BLaER1 (cell line): ENCODE measurements around the gene CHAT.

ENCODE experiments used
- H3K27ac ChIP-seq: shearing (Covaris generic); formaldehyde crosslinking; 2 replicates; pipeline ENCODE4 v1.8.1; 2022
- H3K27me3 ChIP-seq: shearing (Covaris generic); formaldehyde crosslinking; 2 replicates; pipeline ENCODE4 v1.8.1; 2022
- H3K36me3 ChIP-seq: shearing (Covaris generic); formaldehyde crosslinking; 2 replicates; pipeline ENCODE4 v1.8.1; 2022
- H3K4me1 ChIP-seq: shearing (Covaris generic); formaldehyde crosslinking; 2 replicates; pipeline ENCODE4 v1.8.1; 2022
- H3K4me2 ChIP-seq: shearing (Covaris generic); formaldehyde crosslinking; 2 replicates; pipeline ENCODE4 v1.8.1; 2022
- H3K4me3 ChIP-seq: shearing (Covaris generic); formaldehyde crosslinking; 2 replicates; pipeline ENCODE4 v1.8.1; 2022
- H3K9ac ChIP-seq: shearing (Covaris generic); formaldehyde crosslinking; 2 replicates; pipeline ENCODE4 v1.8.1; 2022
- H3K9me3 ChIP-seq: shearing (Covaris generic); formaldehyde crosslinking; 2 replicates; pipeline ENCODE4 v1.8.1; 2022
- H4K20me1 ChIP-seq: shearing (Covaris generic); formaldehyde crosslinking; 2 replicates; pipeline ENCODE4 v1.8.1; 2022
- Cebpa-rat ChIP-seq: shearing (Covaris generic); IDR thresholded peaks from 2 replicates; pipeline ENCODE4 v1.8.1; 2022

The CHAT gene

GRCh38 chr10:49596836-49597235 is 17.0 kb upstream of the CHAT start:
- Histone ChIP-seq H3K4me2 (peak overlapping the region; percentile 64), H3K9ac (no peak overlapping the region), H4K20me1 (no peaks in the 10 kb centered on the region), H3K4me3 (no peak overlapping the region), H3K27me3 (no peaks in the 10 kb centered on the region), H3K4me1 (peaks cover 25% of the 10 kb centered on the region), H3K9me3 (no peaks in the 10 kb centered on the region), H3K27ac (no peak overlapping the region), H3K36me3 (no peaks in the 10 kb centered on the region)
- TF ChIP-seq Cebpa-rat = no peak

GRCh38 chr10:49597426-49598163 is 16.2 kb upstream of the CHAT start:
- H3K4me2 ChIP-seq = no peak overlapping the region
- no peaks in the 10 kb centered on the region for H3K36me3 ChIP-seq
- H3K9ac ChIP-seq = no peak overlapping the region
- no peak overlapping the region for H3K4me3 ChIP-seq
- no peaks in the 10 kb centered on the region for H3K27me3 ChIP-seq
- H3K9me3 ChIP-seq = no peaks in the 10 kb centered on the region
- no peak overlapping the region for H3K27ac ChIP-seq
- H4K20me1 ChIP-seq = no peaks in the 10 kb centered on the region
- H3K4me1 ChIP-seq = peaks cover 25% of the 10 kb centered on the region
- TF ChIP-seq Cebpa-rat = no peak

DNA sequence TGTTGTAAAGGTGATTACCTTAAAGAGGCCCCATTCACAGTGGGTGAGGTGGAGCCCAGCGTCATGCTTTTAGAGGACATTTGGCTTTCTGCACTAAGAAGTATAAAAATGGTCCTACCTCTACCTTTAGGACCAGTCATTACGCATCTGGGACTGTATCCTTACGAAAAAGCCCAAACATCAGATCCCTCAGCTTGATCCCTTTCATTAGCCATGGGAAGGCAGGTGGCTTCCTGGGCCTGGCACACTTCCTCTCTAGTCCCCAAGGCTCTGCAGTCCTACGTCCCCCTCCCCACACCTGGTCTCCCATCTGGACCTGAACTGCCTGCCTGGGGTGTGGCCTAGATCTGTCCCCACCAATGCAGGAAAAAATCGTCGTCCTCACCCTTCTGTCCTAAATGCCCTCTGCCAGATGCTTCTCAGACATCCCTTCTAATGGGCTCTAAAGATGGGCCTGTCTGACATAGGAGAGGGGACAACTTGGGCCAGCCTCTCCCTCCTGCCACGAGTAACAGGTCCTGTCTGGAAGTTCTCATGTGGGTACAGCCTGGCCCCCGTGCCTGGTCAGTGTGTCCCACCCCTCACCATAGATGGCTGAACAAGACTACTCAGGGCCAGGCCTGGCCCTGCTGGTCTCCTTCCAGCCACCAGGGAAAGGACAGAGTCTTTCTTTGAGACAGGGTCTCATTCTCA is 15.5 kb upstream of the CHAT start:
- H3K9ac ChIP-seq = no peak overlapping the region
- H3K9me3 ChIP-seq = no peaks in the 10 kb centered on the region
- H3K27ac ChIP-seq = no peak overlapping the region
- H3K4me1 ChIP-seq = peaks cover 25% of the 10 kb centered on the region
- TF ChIP-seq Cebpa-rat = no peak
- H3K4me2 ChIP-seq = no peak overlapping the region
- H4K20me1 ChIP-seq = no peaks in the 10 kb centered on the region
- H3K36me3 ChIP-seq = no peaks in the 10 kb centered on the region
- H3K4me3 ChIP-seq = no peak overlapping the region
- H3K27me3 ChIP-seq = no peaks in the 10 kb centered on the region

GRCh38 chr10:49598986-49599385 is 14.9 kb upstream of the CHAT start:
- H3K4me2 ChIP-seq = no peak overlapping the region
- H3K4me3 ChIP-seq = no peak overlapping the region
- no peak for TF ChIP-seq Cebpa-rat
- H4K20me1 ChIP-seq = no peaks in the 10 kb centered on the region
- no peaks in the 10 kb centered on the region for H3K9me3 ChIP-seq
- H3K9ac ChIP-seq = no peak overlapping the region
- no peaks in the 10 kb centered on the region for H3K27me3 ChIP-seq
- no peaks in the 10 kb centered on the region for H3K36me3 ChIP-seq
- H3K4me1 ChIP-seq = peaks cover 25% of the 10 kb centered on the region
- no peak overlapping the region for H3K27ac ChIP-seq

DNA sequence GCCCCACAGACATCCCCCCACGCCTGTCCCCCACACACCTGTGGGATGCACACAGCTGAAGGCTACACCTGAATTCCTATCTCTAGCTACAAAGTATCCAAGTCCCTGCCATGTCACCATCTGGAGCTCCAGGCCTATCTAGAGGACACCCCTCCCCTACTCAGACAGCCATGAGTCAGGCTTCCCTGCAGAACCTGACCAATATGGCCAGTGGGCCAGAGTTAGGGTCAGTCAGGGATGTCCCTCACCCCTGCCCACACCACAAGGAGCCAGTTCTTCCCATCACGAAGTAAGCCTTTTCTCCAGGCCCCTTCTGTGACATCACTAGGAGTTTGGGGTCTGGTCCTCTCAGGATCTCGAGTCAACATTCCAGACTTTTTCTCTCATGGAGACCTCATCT is 14.3 kb upstream of the CHAT start:
- no peak for TF ChIP-seq Cebpa-rat
- H3K36me3 ChIP-seq = no peaks in the 10 kb centered on the region
- H3K4me2 ChIP-seq = no peak overlapping the region
- no peak overlapping the region for H3K9ac ChIP-seq
- H3K4me3 ChIP-seq = no peak overlapping the region
- H3K27ac ChIP-seq = no peak overlapping the region
- no peaks in the 10 kb centered on the region for H4K20me1 ChIP-seq
- H3K9me3 ChIP-seq = no peaks in the 10 kb centered on the region
- H3K4me1 ChIP-seq = peaks cover 25% of the 10 kb centered on the region
- no peaks in the 10 kb centered on the region for H3K27me3 ChIP-seq

DNA sequence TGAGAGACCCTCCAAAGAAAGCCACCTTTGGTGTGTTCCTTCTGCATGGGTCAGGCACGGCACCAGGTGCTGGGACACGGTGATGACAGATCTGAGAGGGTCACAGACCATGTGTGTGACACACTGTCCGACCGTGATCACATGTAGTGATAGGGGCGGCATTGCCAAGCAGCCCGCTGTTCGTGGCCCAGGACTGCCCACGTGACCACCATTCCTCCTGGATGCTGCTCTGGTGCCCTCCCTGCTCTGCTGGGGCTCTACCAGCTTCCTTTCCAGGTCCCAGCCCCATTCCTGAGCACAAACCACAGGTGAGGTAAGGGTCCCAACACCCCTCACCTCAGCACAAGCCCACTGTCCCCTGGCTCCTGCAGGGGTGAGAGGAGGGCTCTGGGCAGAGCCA is 13.8 kb upstream of the CHAT start:
- no peaks in the 10 kb centered on the region for H3K9me3 ChIP-seq
- H3K4me1 ChIP-seq = peaks cover 20% of the 10 kb centered on the region
- no peak overlapping the region for H3K4me2 ChIP-seq
- no peak overlapping the region for H3K27ac ChIP-seq
- H3K9ac ChIP-seq = no peak overlapping the region
- no peak overlapping the region for H3K4me3 ChIP-seq
- no peaks in the 10 kb centered on the region for H3K27me3 ChIP-seq
- no peaks in the 10 kb centered on the region for H4K20me1 ChIP-seq
- no peak for TF ChIP-seq Cebpa-rat
- no peaks in the 10 kb centered on the region for H3K36me3 ChIP-seq

- no peaks in the 10 kb centered on the region for H3K27me3 ChIP-seq
- TF ChIP-seq Cebpa-rat = no peak
- H3K4me3 ChIP-seq = no peak overlapping the region
- H3K36me3 ChIP-seq = no peaks in the 10 kb centered on the region
- H3K27ac ChIP-seq = no peak overlapping the region
- H3K4me1 ChIP-seq = peaks cover 17% of the 10 kb centered on the region
- H3K9ac ChIP-seq = no peak overlapping the region
- H3K4me2 ChIP-seq = no peak overlapping the region
- no peaks in the 10 kb centered on the region for H4K20me1 ChIP-seq
- H3K9me3 ChIP-seq = no peaks in the 10 kb centered on the region
Observed at GRCh38 chr10:49600781-49601400, 12.9 kb upstream of the CHAT start.

DNA sequence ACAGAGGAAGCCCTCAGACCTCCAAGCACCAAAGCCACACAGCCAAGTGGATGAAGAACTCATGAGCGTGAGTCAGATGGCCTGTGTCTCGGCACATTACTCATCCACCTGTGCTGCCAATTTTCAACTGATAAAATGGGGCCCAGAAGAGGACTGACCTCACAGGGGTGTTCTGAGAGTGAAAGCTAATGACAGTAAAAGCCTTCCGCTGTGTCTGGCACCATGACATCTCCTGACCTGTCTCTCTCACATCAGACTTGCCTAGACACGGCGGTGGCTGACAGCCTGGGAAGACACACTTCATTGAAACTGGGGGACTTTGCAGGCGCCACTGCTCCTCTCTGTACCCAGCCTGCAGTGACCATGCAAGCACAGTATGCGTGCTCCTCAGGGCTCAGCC is 12.0 kb upstream of the CHAT start:
- Histone ChIP-seq H3K4me1 (peaks cover 17% of the 10 kb centered on the region), H3K27ac (no peak overlapping the region), H4K20me1 (no peaks in the 10 kb centered on the region), H3K36me3 (no peaks in the 10 kb centered on the region), H3K4me3 (no peak overlapping the region), H3K9ac (no peak overlapping the region), H3K27me3 (no peaks in the 10 kb centered on the region), H3K4me2 (no peak overlapping the region), H3K9me3 (no peaks in the 10 kb centered on the region)
- TF ChIP-seq Cebpa-rat = no peak

GRCh38 chr10:49602380-49603023 is 11.3 kb upstream of the CHAT start:
- H3K27ac ChIP-seq = no peak overlapping the region
- TF ChIP-seq Cebpa-rat = no peak
- no peak overlapping the region for H3K9ac ChIP-seq
- peaks cover 20% of the 10 kb centered on the region for H3K4me1 ChIP-seq
- no peaks in the 10 kb centered on the region for H3K36me3 ChIP-seq
- no peaks in the 10 kb centered on the region for H3K9me3 ChIP-seq
- no peak overlapping the region for H3K4me2 ChIP-seq
- peaks cover 4% of the 10 kb centered on the region; the same call in 1 of the 2 replicates for H4K20me1 ChIP-seq
- H3K4me3 ChIP-seq = no peak overlapping the region
- H3K27me3 ChIP-seq = no peaks in the 10 kb centered on the region
